Measurements from ENCODE around the gene CTDSPL. TPM values are rescaled to one million over a fixed set of nuclear protein-coding genes. Genes with fewer than 3 reads are reported as not detected.

The CTDSPL gene
- total RNA-seq, 1 experiment from 2014 or later, result 34.4 TPM

DNA sequence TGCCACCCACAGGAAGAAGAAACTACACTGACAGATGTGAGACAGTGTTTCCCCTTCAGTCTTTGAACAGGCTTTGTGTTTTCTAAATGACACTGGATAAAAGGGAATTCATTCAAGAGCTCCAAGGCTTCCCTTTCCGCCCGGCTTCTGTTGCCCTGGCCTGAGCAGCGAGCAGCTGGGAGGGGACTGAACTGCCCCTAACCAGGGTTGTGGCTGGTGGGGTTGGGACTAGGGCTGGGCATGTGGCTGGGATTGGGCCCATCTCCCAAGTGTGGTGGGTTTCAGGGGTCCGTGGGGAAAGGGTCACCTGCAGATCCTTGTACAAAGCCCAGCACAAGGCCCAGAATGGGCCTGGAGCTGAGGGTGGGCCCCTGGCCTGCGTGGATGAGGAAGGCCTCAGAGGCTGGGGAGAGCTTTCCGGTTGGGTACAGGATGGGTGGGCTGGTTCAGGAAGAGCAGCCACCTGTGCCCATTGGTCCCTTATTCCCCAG, 139.3 kb downstream of the CTDSPL start:
- no peak for TF ChIP-seq YY1 (IDR thresholded peaks at IDR 0.05; ENCODE audit: extremely low read depth, insufficient replicate concordance, low read depth, low read length)
- no peak for TF ChIP-seq CEBPB (IDR thresholded peaks at IDR 0.05; ENCODE audit: low read depth)
- TF ChIP-seq ZNF274 (IDR thresholded peaks at IDR 0.05; ENCODE audit: low read depth, low read length), result no peak
- TF ChIP-seq, protein P1, sequence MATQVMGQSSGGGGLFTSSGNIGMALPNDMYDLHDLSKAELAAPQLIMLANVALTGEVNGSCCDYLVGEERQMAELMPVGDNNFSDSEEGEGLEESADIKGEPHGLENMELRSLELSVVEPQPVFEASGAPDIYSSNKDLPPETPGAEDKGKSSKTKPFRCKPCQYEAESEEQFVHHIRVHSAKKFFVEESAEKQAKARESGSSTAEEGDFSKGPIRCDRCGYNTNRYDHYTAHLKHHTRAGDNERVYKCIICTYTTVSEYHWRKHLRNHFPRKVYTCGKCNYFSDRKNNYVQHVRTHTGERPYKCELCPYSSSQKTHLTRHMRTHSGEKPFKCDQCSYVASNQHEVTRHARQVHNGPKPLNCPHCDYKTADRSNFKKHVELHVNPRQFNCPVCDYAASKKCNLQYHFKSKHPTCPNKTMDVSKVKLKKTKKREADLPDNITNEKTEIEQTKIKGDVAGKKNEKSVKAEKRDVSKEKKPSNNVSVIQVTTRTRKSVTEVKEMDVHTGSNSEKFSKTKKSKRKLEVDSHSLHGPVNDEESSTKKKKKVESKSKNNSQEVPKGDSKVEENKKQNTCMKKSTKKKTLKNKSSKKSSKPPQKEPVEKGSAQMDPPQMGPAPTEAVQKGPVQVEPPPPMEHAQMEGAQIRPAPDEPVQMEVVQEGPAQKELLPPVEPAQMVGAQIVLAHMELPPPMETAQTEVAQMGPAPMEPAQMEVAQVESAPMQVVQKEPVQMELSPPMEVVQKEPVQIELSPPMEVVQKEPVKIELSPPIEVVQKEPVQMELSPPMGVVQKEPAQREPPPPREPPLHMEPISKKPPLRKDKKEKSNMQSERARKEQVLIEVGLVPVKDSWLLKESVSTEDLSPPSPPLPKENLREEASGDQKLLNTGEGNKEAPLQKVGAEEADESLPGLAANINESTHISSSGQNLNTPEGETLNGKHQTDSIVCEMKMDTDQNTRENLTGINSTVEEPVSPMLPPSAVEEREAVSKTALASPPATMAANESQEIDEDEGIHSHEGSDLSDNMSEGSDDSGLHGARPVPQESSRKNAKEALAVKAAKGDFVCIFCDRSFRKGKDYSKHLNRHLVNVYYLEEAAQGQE (IDR thresholded peaks at IDR 0.05; ENCODE audit: low read depth), result no peak
- TF ChIP-seq JUND (IDR thresholded peaks at IDR 0.05), result no peak
- no peak for TF ChIP-seq EGR1 (IDR thresholded peaks at IDR 0.05; ENCODE audit: low read depth)
- no peak for TF ChIP-seq MAX (IDR thresholded peaks at IDR 0.05)
- no peak for TF ChIP-seq TCF7L2 (IDR thresholded peaks at IDR 0.05; ENCODE audit: borderline replicate concordance, extremely low read depth, insufficient read depth, insufficient read length)
- no peak for TF ChIP-seq RAD21 (IDR thresholded peaks at IDR 0.05; ENCODE audit: low read depth)
- no peak for TF ChIP-seq ATF3 (IDR thresholded peaks at IDR 0.05)
- TF ChIP-seq FOSL1 (IDR thresholded peaks at IDR 0.05; ENCODE audit: low read depth), result no peak
- no peak for TF ChIP-seq POLR2AphosphoS5 (IDR thresholded peaks at IDR 0.05; ENCODE audit: low read depth, low read length)
- H3K9me3 ChIP-seq (ENCODE audit: control insufficient read depth in 1 of 2, insufficient read depth in 1 of 2, low read depth in 1 of 2, low read length in 2 of 2), result no peaks in the 10 kb centered on the region
- DNase-seq (ENCODE audit: low read depth, low spot score) (no peak), ATAC-seq (no peak)
- H4K20me1 ChIP-seq (ENCODE audit: insufficient read depth), result no peaks in the 10 kb centered on the region
- H3K4me3 ChIP-seq (replicated peaks in 1 of 2; ENCODE audit: low read depth in 1 of 2, low read length in 2 of 2), result no peak overlapping the region
- H3K4me1 ChIP-seq (ENCODE audit: control insufficient read depth in 1 of 2, insufficient read depth in 2 of 2, low read length in 2 of 2), result peaks cover 11 to 50% of the 10 kb centered on the region in 2 experiments
- ChIA-PET RAD21 (ENCODE audit: low non-redundant PET in 1 of 2, low total read pairs in 2 of 2, uncharacterized antibody in 2 of 2, unreplicated experiment in 2 of 2) (no interaction called here), CTCF (interaction anchor here (0.9 to 1.1 kb wide), 3 partner anchors 8 to 26 kb away, joined by 3 to 7 read pairs (median 3); no protein-coding TSS in a partner anchor), POLR2A (no interaction called here)
- no peak overlapping the region for H3K4me2 ChIP-seq (ENCODE audit: low read length)
- H3K79me2 ChIP-seq (ENCODE audit: insufficient read depth, low read length), result no peaks in the 10 kb centered on the region
- H3K9me2 ChIP-seq (ENCODE audit: insufficient read depth), result no peaks in the 10 kb centered on the region
- H2AFZ ChIP-seq (ENCODE audit: low read depth, low read length, poor library complexity, severe bottlenecking), result no peak overlapping the region
- H3K27ac ChIP-seq (ENCODE audit: low read depth, low read length), result no peak overlapping the region
- H3K36me3 ChIP-seq (ENCODE audit: control insufficient read depth in 1 of 2, insufficient read depth in 2 of 2, low read length in 2 of 2), result no peaks in the 10 kb centered on the region
- no peak overlapping the region for H3K9ac ChIP-seq (ENCODE audit: low read length)
- intact Hi-C loops (cut with micrococcal nuclease), result no loop called here
- H3K27me3 ChIP-seq (ENCODE audit: insufficient read depth, low read length), result no peaks in the 10 kb centered on the region
- BruUV-seq (replicated peaks), result no TSS peak

Data from HCT116 (cell line).